ENCODE data around the gene FLRT1. TPM values are rescaled to one million over a fixed set of nuclear protein-coding genes. Genes with fewer than 3 reads are reported as not detected.

FLRT1 gene
- total and polyA plus RNA-seq, 4 donors: 0.02 to 0.32 (median 0.05) TPM; not detected in 1

DNA sequence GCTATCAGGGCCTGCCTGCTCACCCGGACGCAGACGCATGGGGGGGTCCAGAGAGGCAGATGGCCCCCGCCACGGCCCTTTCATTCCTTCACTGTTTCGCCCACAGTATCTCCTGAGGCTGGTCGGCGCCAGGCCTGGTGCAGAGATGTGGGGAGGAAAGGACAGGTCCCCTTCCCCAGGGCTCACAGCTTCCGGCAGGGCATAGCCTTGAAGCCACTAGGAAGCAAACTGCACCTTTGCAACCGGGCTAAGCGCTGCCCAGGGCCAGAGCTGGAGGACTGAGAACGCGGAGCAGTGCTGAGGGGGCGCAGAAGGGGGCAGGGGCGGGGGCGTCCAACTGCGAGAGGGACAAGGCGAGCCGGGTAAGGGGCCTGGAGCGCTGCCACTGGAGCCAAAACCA lies 20.2 kb upstream of the FLRT1 start:
- no peaks in the 10 kb centered on the region for H3K9me3 ChIP-seq (ENCODE audit: control insufficient read depth in 4 of 4, low read length in 3 of 4)
- TF ChIP-seq YY1 (IDR thresholded peaks at IDR 0.05): no peak
- TF ChIP-seq, protein P1, sequence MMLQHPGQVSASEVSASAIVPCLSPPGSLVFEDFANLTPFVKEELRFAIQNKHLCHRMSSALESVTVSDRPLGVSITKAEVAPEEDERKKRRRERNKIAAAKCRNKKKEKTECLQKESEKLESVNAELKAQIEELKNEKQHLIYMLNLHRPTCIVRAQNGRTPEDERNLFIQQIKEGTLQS (IDR thresholded peaks at IDR 0.05): no peak
- TF ChIP-seq FOXA2 (IDR thresholded peaks at IDR 0.05): no peak
- TF ChIP-seq TAF1 (conservative IDR thresholded peaks at IDR 0.05): no peak
- TF ChIP-seq RAD21 (IDR thresholded peaks at IDR 0.05): no peak
- no peak for TF ChIP-seq GABPA (IDR thresholded peaks at IDR 0.05 in 1 of 2, conservative IDR thresholded peaks at IDR 0.05 in 1 of 2)
- no peak for TF ChIP-seq FOXA1 (IDR thresholded peaks at IDR 0.05)
- TF ChIP-seq, protein P2, sequence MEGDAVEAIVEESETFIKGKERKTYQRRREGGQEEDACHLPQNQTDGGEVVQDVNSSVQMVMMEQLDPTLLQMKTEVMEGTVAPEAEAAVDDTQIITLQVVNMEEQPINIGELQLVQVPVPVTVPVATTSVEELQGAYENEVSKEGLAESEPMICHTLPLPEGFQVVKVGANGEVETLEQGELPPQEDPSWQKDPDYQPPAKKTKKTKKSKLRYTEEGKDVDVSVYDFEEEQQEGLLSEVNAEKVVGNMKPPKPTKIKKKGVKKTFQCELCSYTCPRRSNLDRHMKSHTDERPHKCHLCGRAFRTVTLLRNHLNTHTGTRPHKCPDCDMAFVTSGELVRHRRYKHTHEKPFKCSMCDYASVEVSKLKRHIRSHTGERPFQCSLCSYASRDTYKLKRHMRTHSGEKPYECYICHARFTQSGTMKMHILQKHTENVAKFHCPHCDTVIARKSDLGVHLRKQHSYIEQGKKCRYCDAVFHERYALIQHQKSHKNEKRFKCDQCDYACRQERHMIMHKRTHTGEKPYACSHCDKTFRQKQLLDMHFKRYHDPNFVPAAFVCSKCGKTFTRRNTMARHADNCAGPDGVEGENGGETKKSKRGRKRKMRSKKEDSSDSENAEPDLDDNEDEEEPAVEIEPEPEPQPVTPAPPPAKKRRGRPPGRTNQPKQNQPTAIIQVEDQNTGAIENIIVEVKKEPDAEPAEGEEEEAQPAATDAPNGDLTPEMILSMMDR (IDR thresholded peaks at IDR 0.05; ENCODE audit: low read depth, low read length, missing input control): no peak
- WGBS: 94% methylated on average over 20 of the region's 20 CpGs
- no peak for DNase-seq (ENCODE audit: low spot score)
- no peak overlapping the region for H3K9ac ChIP-seq (ENCODE audit: low read depth in 1 of 2, low read length in 2 of 2)
- H3K27me3 ChIP-seq (ENCODE audit: control insufficient read depth in 4 of 4, insufficient read depth in 4 of 4, low read length in 3 of 4): no peaks in the 10 kb centered on the region
- H3K27ac ChIP-seq (ENCODE audit: low read depth in 1 of 2, low read length in 2 of 2): no peak overlapping the region
- no peak overlapping the region for H3K4me3 ChIP-seq (ENCODE audit: low read depth in 1 of 3, low read length in 3 of 3)
- H3K36me3 ChIP-seq (ENCODE audit: control insufficient read depth in 4 of 4, insufficient read depth in 3 of 4, low read depth in 1 of 4, low read length in 3 of 4): no peaks in the 10 kb centered on the region
- H3K4me1 ChIP-seq (ENCODE audit: control insufficient read depth in 4 of 4, insufficient read depth in 4 of 4, low read length in 3 of 4): no peaks in the 10 kb centered on the region

DNA sequence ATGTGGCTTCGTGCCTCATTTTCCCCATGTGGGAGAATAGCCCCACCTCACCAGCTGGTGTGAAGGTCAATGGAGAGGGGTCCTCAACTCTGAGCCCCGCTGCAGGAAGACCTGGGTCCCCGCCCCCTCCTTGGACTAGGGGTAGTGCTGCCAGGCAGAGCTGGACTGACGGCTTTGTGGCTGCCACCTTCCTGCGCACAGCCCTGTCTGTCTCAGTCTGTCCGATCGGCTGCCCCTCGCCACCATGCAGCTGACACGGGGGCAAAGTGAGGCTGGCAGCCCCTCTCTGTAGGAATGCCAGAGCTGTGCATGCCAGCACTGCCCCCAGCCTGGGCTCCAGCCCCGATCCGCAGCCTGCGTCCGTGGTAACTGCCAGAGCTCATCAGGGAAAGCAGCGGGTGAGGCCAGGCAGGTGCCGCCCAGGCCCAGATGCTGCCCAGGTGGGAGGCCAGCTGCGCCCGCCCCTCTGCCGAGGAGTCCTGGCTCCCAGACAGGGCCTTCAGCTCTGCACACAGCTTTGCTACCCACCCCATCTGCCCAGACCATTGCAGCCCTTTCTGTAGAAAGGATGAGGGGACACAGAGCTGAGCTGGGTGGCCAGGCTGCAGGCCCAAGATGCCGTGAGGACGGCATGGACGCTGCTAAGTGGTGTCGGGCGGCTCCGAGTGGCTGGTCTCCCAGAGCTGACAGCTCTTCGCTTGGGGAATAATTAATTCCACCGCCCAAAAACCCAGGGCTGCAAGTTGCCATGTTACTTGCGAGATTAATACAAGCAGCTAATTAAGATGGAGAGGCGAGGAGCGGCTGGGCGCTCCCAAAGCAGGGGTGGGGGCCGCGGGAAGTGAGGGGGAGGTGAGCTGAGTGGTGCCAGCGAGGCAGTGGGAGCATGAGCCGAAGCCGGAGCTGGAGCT lies 19.5 kb upstream of the FLRT1 start:
- Histone ChIP-seq H3K27ac (ENCODE audit: low read depth in 1 of 2, low read length in 2 of 2) (no peak overlapping the region), H3K4me1 (ENCODE audit: control insufficient read depth in 4 of 4, insufficient read depth in 4 of 4, low read length in 3 of 4) (no peaks in the 10 kb centered on the region), H3K27me3 (ENCODE audit: control insufficient read depth in 4 of 4, insufficient read depth in 4 of 4, low read length in 3 of 4) (no peaks in the 10 kb centered on the region), H3K9me3 (ENCODE audit: control insufficient read depth in 4 of 4, low read length in 3 of 4) (no peaks in the 10 kb centered on the region), H3K9ac (ENCODE audit: low read depth in 1 of 2, low read length in 2 of 2) (no peak overlapping the region), H3K36me3 (ENCODE audit: control insufficient read depth in 4 of 4, insufficient read depth in 3 of 4, low read depth in 1 of 4, low read length in 3 of 4) (no peaks in the 10 kb centered on the region), H3K4me3 (ENCODE audit: low read depth in 1 of 3, low read length in 3 of 3) (no peak overlapping the region)
- DNase-seq (ENCODE audit: low spot score): no peak
- TF ChIP-seq RAD21 (IDR thresholded peaks at IDR 0.05) (no peak), FOXA2 (IDR thresholded peaks at IDR 0.05) (no peak), JUND (IDR thresholded peaks at IDR 0.05) (no peak), EGR1 (IDR thresholded peaks at IDR 0.05; ENCODE audit: low read depth in 2 of 2) (no peak), HNF4G (IDR thresholded peaks at IDR 0.05) (no peak), HNF4A (conservative IDR thresholded peaks at IDR 0.05) (no peak), RXRA (IDR thresholded peaks at IDR 0.05) (no peak), NR2F2 (IDR thresholded peaks at IDR 0.05) (no peak), GABPA (IDR thresholded peaks at IDR 0.05 in 1 of 2, conservative IDR thresholded peaks at IDR 0.05 in 1 of 2) (no peak)
- TF ChIP-seq, protein P3, sequence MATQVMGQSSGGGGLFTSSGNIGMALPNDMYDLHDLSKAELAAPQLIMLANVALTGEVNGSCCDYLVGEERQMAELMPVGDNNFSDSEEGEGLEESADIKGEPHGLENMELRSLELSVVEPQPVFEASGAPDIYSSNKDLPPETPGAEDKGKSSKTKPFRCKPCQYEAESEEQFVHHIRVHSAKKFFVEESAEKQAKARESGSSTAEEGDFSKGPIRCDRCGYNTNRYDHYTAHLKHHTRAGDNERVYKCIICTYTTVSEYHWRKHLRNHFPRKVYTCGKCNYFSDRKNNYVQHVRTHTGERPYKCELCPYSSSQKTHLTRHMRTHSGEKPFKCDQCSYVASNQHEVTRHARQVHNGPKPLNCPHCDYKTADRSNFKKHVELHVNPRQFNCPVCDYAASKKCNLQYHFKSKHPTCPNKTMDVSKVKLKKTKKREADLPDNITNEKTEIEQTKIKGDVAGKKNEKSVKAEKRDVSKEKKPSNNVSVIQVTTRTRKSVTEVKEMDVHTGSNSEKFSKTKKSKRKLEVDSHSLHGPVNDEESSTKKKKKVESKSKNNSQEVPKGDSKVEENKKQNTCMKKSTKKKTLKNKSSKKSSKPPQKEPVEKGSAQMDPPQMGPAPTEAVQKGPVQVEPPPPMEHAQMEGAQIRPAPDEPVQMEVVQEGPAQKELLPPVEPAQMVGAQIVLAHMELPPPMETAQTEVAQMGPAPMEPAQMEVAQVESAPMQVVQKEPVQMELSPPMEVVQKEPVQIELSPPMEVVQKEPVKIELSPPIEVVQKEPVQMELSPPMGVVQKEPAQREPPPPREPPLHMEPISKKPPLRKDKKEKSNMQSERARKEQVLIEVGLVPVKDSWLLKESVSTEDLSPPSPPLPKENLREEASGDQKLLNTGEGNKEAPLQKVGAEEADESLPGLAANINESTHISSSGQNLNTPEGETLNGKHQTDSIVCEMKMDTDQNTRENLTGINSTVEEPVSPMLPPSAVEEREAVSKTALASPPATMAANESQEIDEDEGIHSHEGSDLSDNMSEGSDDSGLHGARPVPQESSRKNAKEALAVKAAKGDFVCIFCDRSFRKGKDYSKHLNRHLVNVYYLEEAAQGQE (IDR thresholded peaks at IDR 0.05): no peak
- TF ChIP-seq, protein P2 (IDR thresholded peaks at IDR 0.05; ENCODE audit: low read depth, low read length, missing input control): no peak
- 96% methylated on average over 35 of the region's 35 CpGs for WGBS
